Caco-2 (cell line): ENCODE results near the gene NXPE2. TPM values are rescaled to one million over a fixed set of nuclear protein-coding genes. Genes with fewer than 3 reads are reported as not detected.

Experiments
- BruUV-seq: library from RNA; stranded (reverse); fragments of 400-500 nt; replicated peaks from 2 replicates; lab custom pipeline; 2021; lab: Mats Ljungman, UMichigan
- CTCF ChIA-PET: fragments of 300-600 bp; sonication (Branson Sonifier 250); formaldehyde crosslinking; loops from one replicate; lab custom pipeline; 2022; ENCODE audit warnings: antibody characterized with exemption; lab: Charles Lee
- POLR2A ChIA-PET: fragments of 300-600 bp; sonication (Branson Sonifier 250); formaldehyde crosslinking; loops from one replicate; lab custom pipeline; 2022; ENCODE audit warnings: antibody characterized with exemption; lab: Charles Lee
- DNase-seq, 2 experiments: peaks; one replicate each; pipeline versions ENCODE4 v3.0.0 to v3.0.0-alpha.2; 2020 to 2022
- H3K27me3 ChIP-seq: replicated peaks from 2 replicates; pipeline ENCODE4 v1.6.0; 2011; ENCODE audit warnings: low read length; ENCODE audit not compliant: control insufficient read depth, insufficient read depth
- H3K36me3 ChIP-seq: 2 replicates; pipeline ENCODE4 v1.5.1; 2011; ENCODE audit warnings: low read length; ENCODE audit not compliant: control insufficient read depth, insufficient read depth
- H3K4me1 ChIP-seq: fragments of 250-450 bp; sonication (Bioruptor Pico); 2 replicates; pipeline ENCODE4 v1.5.1; 2020; ENCODE audit warnings: mild to moderate bottlenecking
- H3K4me3 ChIP-seq: 2 replicates; pipeline ENCODE4 v1.5.1; 2011; ENCODE audit warnings: low read depth, mild to moderate bottlenecking, control low read depth, low read length
- H3K9me3 ChIP-seq: fragments of 250-450 bp; sonication (Bioruptor Pico); 2 replicates; pipeline ENCODE4 v1.5.1; 2020; ENCODE audit warnings: mild to moderate bottlenecking, moderate library complexity
- H3K27ac Mint-ChIP-seq: one replicate; pipeline ENCODE4 v1.8.0; 2022; ENCODE audit warnings: mixed read lengths; ENCODE audit not compliant: unreplicated experiment
- H3K27me3 Mint-ChIP-seq: one replicate; pipeline ENCODE4 v1.8.0; 2022; ENCODE audit warnings: mixed read lengths; ENCODE audit not compliant: insufficient read depth, unreplicated experiment
- H3K36me3 Mint-ChIP-seq: one replicate; pipeline ENCODE4 v1.8.0; 2022; ENCODE audit warnings: mild to moderate bottlenecking, mixed read lengths; ENCODE audit not compliant: insufficient read depth, unreplicated experiment
- H3K4me1 Mint-ChIP-seq: one replicate; pipeline ENCODE4 v1.8.0; 2022; ENCODE audit warnings: low read depth, mixed read lengths; ENCODE audit not compliant: unreplicated experiment
- H3K4me3 Mint-ChIP-seq: one replicate; pipeline ENCODE4 v1.8.0; 2022; ENCODE audit warnings: mild to moderate bottlenecking, moderate library complexity, mixed read lengths; ENCODE audit not compliant: unreplicated experiment
- H3K9me3 Mint-ChIP-seq: one replicate; pipeline ENCODE4 v1.8.0; 2022; ENCODE audit warnings: mixed read lengths; ENCODE audit not compliant: unreplicated experiment
- CTCF ChIP-seq, 2 experiments: fragments of 200-600 bp in 1 of 2; IDR thresholded peaks; 1 replicate in 1 of 2; 2 replicates in 1 of 2; pipeline versions ENCODE4 v1.5.1 to v1.8.0; 2011 to 2022; ENCODE audit warnings: antibody characterized with exemption in 1 of 2, control low read depth in 1 of 2, inconsistent platforms in 1 of 2, low read depth in 1 of 2, low read length in 1 of 2, mild to moderate bottlenecking in 1 of 2, moderate library complexity in 1 of 2; ENCODE audit not compliant: insufficient read depth in 1 of 2, severe bottlenecking in 1 of 2, unreplicated experiment in 1 of 2
- intact Hi-C: fragments of 100-400 bp; cut with micrococcal nuclease; formaldehyde crosslinking; loops from one replicate; pipeline ENCODE4 v1.10.0; 2022; ENCODE audit not compliant: unreplicated experiment
- total RNA-seq: library from RNA; stranded (reverse); gene quantifications from 2 replicates; pipeline ENCODE4 v1.2.3, GENCODE V29; 2022

NXPE2 gene
- total RNA-seq, 1 experiment from 2014 or later = not detected

GRCh38 chr11:114666760-114667159, 11.6 kb upstream of the NXPE2 start:
- no peak for DNase-seq
- no peak overlapping the region for H3K4me3 ChIP-seq
- Mint-ChIP-seq H3K27ac (no peak overlapping the region), H3K4me3 (no peak overlapping the region), H3K9me3 (peaks cover 12% of the 10 kb centered on the region), H3K4me1 (no peaks in the 10 kb centered on the region), H3K27me3 (peaks cover 3% of the 10 kb centered on the region), H3K36me3 (no peaks in the 10 kb centered on the region)
- intact Hi-C loops = no loop called here
- BruUV-seq = no TSS peak
- H3K27me3 ChIP-seq = no peaks in the 10 kb centered on the region
- H3K9me3 ChIP-seq = peaks cover 7% of the 10 kb centered on the region
- H3K36me3 ChIP-seq = no peaks in the 10 kb centered on the region
- H3K4me1 ChIP-seq = no peaks in the 10 kb centered on the region
- POLR2A ChIA-PET = no interaction called here
- TF ChIP-seq CTCF (IDR thresholded peaks at IDR 0.05; ENCODE audit: insufficient read depth in 1 of 2, low read depth in 1 of 2, low read length in 1 of 2, severe bottlenecking in 1 of 2, unreplicated experiment in 1 of 2) = no peak
- CTCF ChIA-PET = no interaction called here

- POLR2A ChIA-PET = no interaction called here
- peak in 1 of 2 experiments; percentile 0 for TF ChIP-seq CTCF (IDR thresholded peaks at IDR 0.05; ENCODE audit: insufficient read depth in 1 of 2, low read depth in 1 of 2, low read length in 1 of 2, severe bottlenecking in 1 of 2, unreplicated experiment in 1 of 2)
- intact Hi-C loops = no loop called here
Measured at GRCh38 chr11:114668109-114668508, 10.2 kb upstream of the NXPE2 start.

GRCh38 chr11:114673661-114674060, 4.7 kb upstream of the NXPE2 start:
- ChIA-PET POLR2A (no interaction called here), CTCF (no interaction called here)
- H3K36me3 ChIP-seq = no peaks in the 10 kb centered on the region
- no peak overlapping the region for H3K4me3 ChIP-seq
- H3K4me1 ChIP-seq = no peaks in the 10 kb centered on the region
- H3K9me3 ChIP-seq = peaks cover 13% of the 10 kb centered on the region
- no peak overlapping the region for H3K4me3 Mint-ChIP-seq
- H3K36me3 Mint-ChIP-seq = no peaks in the 10 kb centered on the region
- no peak overlapping the region for H3K27ac Mint-ChIP-seq
- DNase-seq = no peak
- no TSS peak for BruUV-seq
- no peak for TF ChIP-seq CTCF (IDR thresholded peaks at IDR 0.05; ENCODE audit: insufficient read depth in 1 of 2, low read depth in 1 of 2, low read length in 1 of 2, severe bottlenecking in 1 of 2, unreplicated experiment in 1 of 2)
- H3K27me3 ChIP-seq = no peaks in the 10 kb centered on the region
- intact Hi-C loops = no loop called here
- H3K4me1 Mint-ChIP-seq = no peaks in the 10 kb centered on the region
- H3K27me3 Mint-ChIP-seq = no peaks in the 10 kb centered on the region
- peaks cover 21% of the 10 kb centered on the region for H3K9me3 Mint-ChIP-seq

More at GRCh38 chr11:114668109-114668508, 10.2 kb upstream of the NXPE2 start:
- Histone ChIP-seq H3K36me3 (no peaks in the 10 kb centered on the region), H3K27me3 (no peaks in the 10 kb centered on the region), H3K9me3 (peaks cover 9% of the 10 kb centered on the region), H3K4me3 (no peak overlapping the region), H3K4me1 (no peaks in the 10 kb centered on the region)
- Mint-ChIP-seq H3K4me3 (no peak overlapping the region), H3K27ac (no peak overlapping the region), H3K4me1 (no peaks in the 10 kb centered on the region), H3K27me3 (peaks cover 2% of the 10 kb centered on the region), H3K9me3 (peaks cover 21% of the 10 kb centered on the region), H3K36me3 (no peaks in the 10 kb centered on the region)
- BruUV-seq = no TSS peak
- CTCF ChIA-PET = no interaction called here
- DNase-seq = no peak
